ENCODE results near the gene KIF22.
A peak's percentile ranks its signal among the peaks of the same experiment; 100 is the strongest.

Gene KIF22

DNA sequence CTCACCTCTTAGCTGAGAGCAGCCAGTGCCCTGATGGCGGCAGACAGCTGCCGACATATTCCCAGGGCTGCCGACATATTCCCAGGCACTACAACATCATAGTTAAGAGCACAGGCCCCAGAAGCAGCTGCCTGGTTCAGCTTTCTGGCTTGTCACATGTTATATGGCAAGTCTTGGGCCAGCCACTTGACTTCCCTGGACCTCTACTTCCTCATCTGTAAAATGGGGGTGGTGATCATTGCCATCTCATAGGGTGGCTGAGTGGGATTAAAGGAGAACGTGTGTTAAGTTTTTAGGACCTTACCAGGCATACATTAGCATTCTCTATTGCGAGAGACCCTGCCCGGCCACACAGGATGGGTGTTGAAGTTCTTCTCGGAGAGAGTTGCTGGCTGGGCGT, 53.4 kb downstream of the KIF22 start:
- DNase-seq, result no peak

DNA sequence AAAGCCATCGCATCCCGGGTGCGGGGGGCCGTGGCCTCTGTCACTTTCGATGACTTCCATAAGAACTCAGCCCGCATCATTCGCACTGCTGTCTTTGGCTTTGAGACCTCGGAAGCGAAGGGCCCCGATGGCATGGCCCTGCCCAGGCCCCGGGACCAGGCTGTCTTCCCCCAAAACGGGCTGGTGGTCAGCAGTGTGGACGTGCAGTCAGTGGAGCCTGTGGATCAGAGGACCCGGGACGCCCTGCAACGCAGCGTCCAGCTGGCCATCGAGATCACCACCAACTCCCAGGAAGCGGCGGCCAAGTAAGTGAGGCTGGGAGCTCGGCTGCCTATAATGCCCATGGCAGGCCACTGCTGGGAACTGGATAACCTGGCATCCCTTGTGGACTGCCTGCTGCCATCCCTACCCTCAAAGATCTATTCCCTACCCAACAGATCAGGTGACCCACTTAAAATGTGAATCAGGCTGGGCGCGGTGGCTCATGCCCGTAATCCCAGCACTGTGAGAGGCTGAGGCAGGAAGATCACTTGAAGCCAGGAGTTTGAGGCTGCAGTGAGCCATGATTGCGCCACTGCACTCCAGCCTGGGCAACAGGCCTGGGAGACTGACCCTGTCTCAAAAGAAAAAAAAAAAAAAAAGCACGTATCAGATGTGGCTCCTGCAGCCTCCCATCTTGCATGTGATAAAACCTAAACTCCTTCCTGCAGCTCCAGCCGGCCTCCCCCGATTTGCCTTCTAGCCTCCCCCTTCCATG, 54.2 kb downstream of the KIF22 start:
- DNase-seq, result no peak

DNA sequence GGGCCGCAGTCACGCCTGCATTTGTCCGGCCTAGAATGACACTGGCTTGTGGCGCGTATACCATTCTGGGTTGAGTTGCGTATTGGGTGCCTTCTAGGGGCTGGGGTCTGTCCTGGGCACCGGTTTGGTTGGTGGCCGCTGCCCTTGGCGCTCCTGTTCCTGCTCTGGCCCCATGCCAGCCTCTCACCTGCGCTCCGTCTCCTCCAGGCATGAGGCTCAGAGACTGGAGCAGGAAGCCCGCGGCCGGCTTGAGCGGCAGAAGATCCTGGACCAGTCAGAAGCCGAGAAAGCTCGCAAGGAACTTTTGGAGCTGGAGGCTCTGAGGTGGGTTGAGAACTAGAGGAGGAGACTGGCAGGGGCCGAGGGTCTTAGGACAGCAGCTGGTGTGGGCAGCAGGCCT, 55.1 kb downstream of the KIF22 start:
- DNase-seq, result no peak

DNA sequence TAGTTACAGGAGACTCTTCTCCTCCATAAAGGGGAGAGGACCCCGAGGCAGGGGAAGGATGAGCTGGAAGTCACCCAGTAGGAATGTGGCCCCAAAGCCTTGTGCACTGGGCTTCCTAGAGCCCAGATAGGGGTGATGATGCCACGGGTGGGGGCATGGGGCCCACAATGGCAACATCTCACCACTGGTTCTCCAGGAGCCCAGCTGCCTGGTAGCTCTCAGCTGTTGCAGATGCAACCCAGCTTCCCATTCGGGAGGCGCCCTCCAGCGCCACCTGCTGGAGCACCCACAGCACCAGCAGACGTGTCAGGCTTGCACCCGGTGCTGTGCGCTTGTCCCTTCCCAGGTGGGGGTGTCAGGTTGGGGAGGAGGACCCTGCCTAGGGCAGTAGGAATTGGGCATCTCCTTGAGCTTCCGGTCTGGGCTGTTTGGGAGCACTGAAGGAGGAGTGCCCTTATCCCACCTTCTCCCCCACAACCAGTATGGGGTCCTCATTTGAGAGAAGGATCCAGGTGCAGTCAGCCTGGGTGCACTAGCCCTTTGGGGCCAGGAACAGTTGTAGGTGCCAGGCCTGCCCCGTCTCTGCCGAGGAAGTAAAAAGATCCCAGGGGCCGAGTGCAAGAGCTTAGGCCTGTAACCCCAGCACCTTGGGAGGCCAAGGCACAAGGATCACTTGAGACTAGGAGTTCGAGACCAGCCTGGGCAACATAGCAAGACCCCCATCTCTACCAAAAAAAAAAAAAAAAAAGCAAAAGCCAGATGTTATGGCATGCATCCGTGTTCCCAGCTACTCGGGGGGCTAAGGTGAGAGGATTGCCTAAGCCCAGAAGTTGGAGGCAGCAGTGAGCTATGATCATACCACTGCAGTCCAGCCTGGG, 58.1 kb downstream of the KIF22 start:
- DNase-seq, result peak; percentile 53 to 59

DNA sequence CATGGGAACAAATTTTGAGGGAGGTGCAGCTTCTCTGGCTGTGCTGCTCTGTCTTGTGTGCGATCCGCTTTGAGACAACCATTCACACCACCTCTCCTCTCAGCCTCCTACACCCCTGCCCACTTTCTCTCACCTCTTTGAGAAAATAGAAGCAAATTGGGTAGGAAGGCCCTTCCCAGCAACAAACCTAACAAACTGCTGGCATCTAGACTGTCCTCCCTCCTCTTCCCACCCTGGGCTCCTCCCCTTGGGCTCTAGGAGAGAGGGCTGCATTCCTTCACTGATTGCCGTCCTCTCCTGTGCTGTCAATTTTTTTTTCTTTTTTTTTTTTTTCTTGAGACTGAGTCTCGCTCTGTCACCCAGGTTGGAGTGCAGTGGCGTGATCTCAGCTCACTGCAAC, 59.0 kb downstream of the KIF22 start:
- DNase-seq, result no peak

DNA sequence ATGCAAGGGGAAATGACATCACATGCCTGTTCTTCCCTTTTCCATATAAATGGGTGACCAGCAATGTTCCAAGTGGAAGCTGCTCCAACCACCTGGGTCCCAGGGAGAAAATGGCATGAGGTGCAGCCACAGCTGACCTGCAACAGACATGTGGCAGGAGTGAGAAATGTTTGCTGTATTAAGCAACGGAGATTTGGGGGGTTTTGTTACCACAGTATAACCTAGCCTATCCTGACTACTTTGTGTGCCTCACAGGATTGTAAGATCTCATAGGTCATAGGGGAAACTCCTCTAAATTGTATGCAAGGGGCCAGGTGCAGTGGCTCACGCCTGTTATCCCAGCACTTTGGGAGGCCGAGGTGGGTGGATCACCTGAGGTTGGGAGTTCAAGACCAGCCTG, 60.4 kb downstream of the KIF22 start:
- no peak for DNase-seq

DNA sequence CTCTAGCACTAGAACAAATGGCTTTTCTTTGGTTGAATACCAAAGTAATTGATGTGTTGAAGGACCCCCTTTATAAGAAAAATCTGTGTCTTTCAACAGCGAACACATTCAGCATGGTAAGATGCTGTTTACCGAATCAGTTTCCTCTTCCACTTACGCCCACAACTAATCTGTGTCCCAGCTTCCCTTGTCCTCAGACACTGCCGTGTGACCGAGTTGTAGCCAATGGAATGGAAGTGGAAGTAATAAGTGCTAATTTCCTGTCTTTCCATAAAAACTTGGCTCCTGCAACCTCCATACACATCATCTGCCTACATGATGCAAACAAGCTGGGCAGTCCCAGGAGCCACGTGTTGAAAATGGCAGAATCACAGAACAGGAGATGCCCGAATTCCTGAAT, 62.1 kb downstream of the KIF22 start:
- no peak for DNase-seq

DNA sequence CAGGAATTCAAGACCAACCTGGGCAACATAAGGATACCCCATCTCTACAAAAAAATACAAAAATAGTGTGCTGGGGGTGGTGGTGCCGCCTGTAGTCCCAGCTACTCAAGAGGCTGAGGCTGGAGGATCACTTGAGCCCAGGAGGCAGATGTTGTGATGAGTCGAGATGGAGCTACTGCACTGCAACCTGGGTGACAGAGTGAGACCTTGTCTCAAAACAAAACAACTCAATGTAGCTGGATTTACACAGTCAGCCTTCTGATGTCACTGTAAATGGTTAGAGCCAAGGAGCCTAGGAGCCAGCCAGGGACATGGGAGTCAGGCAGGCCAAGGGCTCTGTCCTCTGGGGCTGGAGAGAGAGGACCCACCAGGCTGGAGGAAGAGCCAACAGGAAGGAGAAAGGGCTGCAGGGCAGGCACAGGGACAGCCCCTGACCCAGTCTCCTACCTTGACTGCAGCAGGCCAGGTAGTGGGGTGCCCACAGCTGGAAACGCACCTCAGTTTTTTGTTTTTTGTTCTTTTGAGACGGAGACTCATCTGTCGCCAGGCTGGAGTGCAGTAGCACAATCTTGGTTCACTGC, 64.1 kb downstream of the KIF22 start:
- no peak for DNase-seq

Data from AML-193 (cell line).